Activated CD4-positive, alpha-beta memory T cell treated with anti-CD3 and anti-CD28 coated beads, Interleukin-2, amount 10 ng/mL, durations not matched to agents 7 days and 5 days (primary cell): ENCODE data around the gene NBR1. TPM values are rescaled to one million over a fixed set of nuclear protein-coding genes. Genes with fewer than 3 reads are reported as not detected.
"Not testable (repeated sequence)": the region's sequence is repeated elsewhere in the genome, so short reads cannot be mapped to it uniquely, and the experiment has no call there.

Experiments
- CTCF ChIA-PET: fragments of 350-600 bp; sonication (Branson Sonifier 250); formaldehyde crosslinking; loops from one replicate; lab custom pipeline; 2021; ENCODE audit warnings: antibody characterized with exemption, inconsistent platforms; lab: Charles Lee
- POLR2A ChIA-PET: fragments of 350-600 bp; sonication (Branson Sonifier 250); formaldehyde crosslinking; loops from one replicate; lab custom pipeline; 2021; ENCODE audit warnings: antibody characterized with exemption; lab: Charles Lee
- DNase-seq: peaks from one replicate; pipeline ENCODE4 v3.0.0-alpha.2; 2020
- H3K27ac Mint-ChIP-seq: one replicate; pipeline ENCODE4 v1.8.0; 2021; ENCODE audit warnings: mild to moderate bottlenecking, mixed read lengths
- H3K27me3 Mint-ChIP-seq: one replicate; pipeline ENCODE4 v1.8.0; 2021; ENCODE audit warnings: mixed read lengths
- H3K36me3 Mint-ChIP-seq: one replicate; pipeline ENCODE4 v1.8.0; 2021; ENCODE audit warnings: low read depth, mixed read lengths
- H3K4me1 Mint-ChIP-seq: one replicate; pipeline ENCODE4 v1.8.0; 2021; ENCODE audit warnings: mixed read lengths
- H3K4me3 Mint-ChIP-seq: one replicate; pipeline ENCODE4 v1.8.0; 2021; ENCODE audit warnings: mild to moderate bottlenecking, mixed read lengths
- H3K9me3 Mint-ChIP-seq: one replicate; pipeline ENCODE4 v1.8.0; 2021; ENCODE audit warnings: mixed read lengths
- total RNA-seq, 2 experiments: library from RNA; stranded (reverse); gene quantifications; one replicate each; pipeline ENCODE4 v1.2.3, GENCODE V29; 2021

The NBR1 gene
- total RNA-seq, 2 experiments from 2014 or later: 68.1 to 69.8 TPM

DNA sequence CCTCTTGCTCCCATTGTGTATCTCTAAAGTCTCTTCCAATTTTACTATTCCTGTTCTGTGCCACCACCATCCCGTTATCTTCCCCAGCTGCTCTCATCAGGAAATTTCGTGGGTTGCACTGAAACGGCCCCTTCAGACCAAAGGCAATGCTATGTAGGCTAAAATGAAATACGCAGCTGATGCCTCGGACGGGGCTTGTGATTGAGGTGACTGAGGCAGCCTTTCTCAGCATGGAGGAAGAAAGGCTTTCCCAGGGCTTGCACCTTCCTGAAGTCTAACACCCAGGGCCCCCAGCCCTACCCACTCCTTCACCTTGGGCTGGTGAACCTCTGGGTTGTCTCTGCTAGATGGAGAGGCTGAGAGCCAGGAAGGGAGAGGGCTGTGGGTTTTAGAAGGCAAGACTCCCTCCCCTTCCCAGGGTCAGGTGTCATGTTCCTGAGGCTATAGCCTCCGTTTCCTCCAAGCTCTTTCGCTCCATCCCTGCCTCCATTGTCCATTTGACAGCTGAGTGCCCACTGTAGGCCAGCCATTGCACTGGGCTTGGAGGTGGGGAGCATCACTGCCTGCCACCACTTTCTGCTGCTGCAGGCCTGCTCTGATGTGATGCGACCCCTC is 49.6 kb downstream of the NBR1 start:
- Mint-ChIP-seq H3K9me3 (no peaks in the 10 kb centered on the region), H3K27me3 (no peaks in the 10 kb centered on the region), H3K27ac (no peak overlapping the region), H3K36me3 (peaks cover 35% of the 10 kb centered on the region), H3K4me1 (peaks cover 9% of the 10 kb centered on the region), H3K4me3 (no peak overlapping the region)
- CTCF ChIA-PET: interaction anchor here (0.6 kb wide), 2 partner anchors 19 to 22 kb away, joined by 3 read pairs; no protein-coding TSS in a partner anchor
- DNase-seq: no peak
- POLR2A ChIA-PET: interaction anchor here (8.8 kb wide), 1 partner anchor 95 kb away, joined by 74 read pairs; no protein-coding TSS in a partner anchor

DNA sequence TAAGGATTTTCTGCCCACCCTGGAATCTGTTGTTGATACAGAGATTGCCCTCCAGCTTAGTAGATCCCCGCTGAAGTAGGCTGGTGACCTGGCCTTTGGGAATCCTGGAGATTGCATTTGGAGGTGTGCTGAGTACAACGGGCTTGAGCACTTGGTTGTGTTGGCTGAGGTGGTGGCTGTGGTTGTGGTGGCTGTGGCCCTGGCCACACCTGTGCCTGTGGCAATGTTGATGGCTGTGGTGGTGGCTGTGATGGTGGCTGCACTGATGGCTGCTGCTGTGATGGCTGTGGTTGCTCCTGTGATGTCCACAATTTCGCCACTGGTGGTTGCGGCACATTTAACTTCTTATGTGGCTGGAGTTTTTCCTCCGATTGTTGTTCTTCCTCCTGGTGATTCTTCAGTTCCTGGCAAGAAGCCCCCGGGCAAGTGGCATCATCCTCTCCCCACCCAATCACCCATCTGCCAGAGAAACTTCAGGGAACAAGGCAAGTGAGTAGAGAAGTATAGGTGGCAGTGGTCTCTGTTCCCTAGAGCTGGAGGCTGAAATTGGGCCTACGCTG is 53.2 kb downstream of the NBR1 start:
- ChIA-PET CTCF (no interaction called here), POLR2A (interaction anchor here (1.1 kb wide), 1 partner anchor 91 kb away, joined by 6 read pairs; no protein-coding TSS in a partner anchor)
- no peak for DNase-seq
- Mint-ChIP-seq H3K4me3 (no peak overlapping the region), H3K27ac (no peak overlapping the region), H3K9me3 (no peaks in the 10 kb centered on the region), H3K36me3 (peaks cover 10% of the 10 kb centered on the region), H3K4me1 (peaks cover 3% of the 10 kb centered on the region), H3K27me3 (no peaks in the 10 kb centered on the region)

DNA sequence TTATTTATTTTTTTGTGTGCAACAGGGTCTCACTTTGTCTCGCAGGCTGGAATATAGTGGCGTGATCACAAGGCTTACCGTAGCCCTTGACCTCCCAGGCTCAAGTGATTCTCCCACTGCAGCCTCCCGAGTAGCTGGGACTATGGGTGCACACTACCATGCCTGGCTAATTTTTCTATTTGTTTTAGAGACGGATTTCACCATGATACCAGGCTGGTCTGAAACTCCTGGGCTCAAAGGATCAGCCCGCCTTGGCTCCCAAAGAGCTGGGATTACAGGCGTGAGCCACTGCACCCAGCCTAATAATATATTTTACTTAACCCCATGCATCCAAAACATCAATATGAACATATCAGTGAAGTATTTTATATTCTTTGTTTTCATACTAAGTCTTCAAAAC is 55.4 kb downstream of the NBR1 start:
- no peak overlapping the region for H3K27ac Mint-ChIP-seq
- DNase-seq: no peak
- peaks cover 3% of the 10 kb centered on the region for H3K4me1 Mint-ChIP-seq
- ChIA-PET POLR2A (interaction anchor here (1.2 to 1.9 kb wide), 3 partner anchors 13 to 89 kb away, joined by 3 to 10 read pairs (median 3); partner anchors contain the start of gene TMEM106A), CTCF (no interaction called here)
- H3K4me3 Mint-ChIP-seq: no peak overlapping the region
- H3K36me3 Mint-ChIP-seq: peaks cover 10% of the 10 kb centered on the region
- no peaks in the 10 kb centered on the region for H3K27me3 Mint-ChIP-seq
- no peaks in the 10 kb centered on the region for H3K9me3 Mint-ChIP-seq

DNA sequence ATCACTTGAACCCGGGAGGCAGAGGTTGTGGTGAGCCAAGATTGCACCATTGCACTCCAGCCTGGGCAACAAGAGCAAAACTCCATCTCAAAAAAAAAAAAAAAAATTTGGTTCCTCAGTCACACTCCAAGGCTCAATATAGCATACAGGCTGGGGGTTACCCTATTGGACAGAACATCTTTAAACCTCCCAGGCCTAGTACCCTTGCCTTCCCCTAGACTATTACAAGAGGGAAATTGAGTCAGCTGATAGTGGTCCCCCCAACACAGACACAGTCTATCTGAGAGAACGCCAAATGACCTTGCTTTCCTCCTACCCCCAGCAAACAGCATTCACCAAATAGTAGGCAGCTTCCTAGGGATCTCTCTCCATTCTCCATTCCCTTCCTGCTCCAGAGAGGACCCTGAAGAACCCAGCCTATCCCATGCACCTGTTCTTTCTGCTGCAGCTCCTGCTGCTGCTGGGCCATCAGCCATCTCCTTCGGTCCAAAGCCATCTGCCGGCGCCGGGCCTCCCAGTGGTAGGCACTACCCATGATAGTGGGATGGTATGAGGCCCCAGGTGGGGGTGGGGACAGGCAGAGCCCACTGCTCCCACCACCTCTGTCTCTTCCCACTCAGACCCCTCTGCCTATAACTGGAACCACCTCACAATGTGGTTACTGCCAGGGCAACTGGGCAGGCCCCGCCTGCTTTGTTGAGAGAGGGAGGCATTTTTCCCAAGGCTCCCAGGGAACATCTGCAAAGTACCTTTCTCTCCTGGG is 57.2 kb downstream of the NBR1 start, which contains the start of gene CCDC200:
Gene CCDC200 (minus strand): TSS at position 604 of the 763 bp plus-strand sequence. CDS start 69 bp downstream, at position 535.
- H3K36me3 Mint-ChIP-seq, H3K27me3 Mint-ChIP-seq, DNase-seq, H3K4me1 Mint-ChIP-seq, POLR2A ChIA-PET, CTCF ChIA-PET, H3K9me3 Mint-ChIP-seq, H3K27ac Mint-ChIP-seq, H3K4me3 Mint-ChIP-seq: not testable (repeated sequence)

DNA sequence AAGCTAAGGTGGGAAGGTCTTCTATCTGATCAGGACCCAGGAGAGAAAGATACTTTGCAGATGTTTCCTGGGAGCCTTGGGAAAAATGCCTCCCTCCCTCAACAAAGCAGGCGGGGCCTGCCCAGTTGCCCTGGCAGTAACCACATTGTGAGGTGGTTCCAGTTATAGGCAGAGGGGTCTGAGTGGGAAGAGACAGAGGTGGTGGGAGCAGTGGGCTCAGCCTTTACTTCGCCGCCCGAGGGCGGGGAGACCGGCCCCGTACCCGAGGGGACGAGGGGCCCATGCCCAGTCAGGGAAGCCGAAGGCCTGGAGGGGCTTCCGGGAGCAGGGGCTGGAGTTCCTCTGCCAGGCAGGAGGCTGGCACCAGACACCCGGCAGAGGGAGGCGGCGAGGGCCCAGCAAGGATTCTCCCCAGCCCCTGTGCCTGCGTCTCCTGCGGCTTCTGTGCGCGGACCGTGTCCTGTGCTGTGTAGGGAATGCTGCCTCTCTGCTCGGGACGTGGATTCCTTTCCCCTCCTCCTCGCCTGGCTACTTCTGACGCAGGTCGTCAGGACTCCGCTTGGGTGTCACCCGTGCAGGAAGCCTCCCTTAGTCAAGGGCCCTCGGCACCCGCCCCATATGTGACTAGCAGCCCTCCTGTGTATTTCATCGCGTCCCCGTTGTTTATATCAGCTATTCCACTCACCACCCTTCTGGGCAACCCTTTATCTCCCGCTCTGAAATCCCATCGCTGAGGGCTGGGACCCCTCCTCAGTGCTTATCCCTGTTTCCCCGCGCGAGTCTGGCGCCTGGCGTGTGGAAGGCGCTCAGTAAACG is 60.4 kb downstream of the NBR1 start:
- CTCF ChIA-PET: not testable (repeated sequence)

DNA sequence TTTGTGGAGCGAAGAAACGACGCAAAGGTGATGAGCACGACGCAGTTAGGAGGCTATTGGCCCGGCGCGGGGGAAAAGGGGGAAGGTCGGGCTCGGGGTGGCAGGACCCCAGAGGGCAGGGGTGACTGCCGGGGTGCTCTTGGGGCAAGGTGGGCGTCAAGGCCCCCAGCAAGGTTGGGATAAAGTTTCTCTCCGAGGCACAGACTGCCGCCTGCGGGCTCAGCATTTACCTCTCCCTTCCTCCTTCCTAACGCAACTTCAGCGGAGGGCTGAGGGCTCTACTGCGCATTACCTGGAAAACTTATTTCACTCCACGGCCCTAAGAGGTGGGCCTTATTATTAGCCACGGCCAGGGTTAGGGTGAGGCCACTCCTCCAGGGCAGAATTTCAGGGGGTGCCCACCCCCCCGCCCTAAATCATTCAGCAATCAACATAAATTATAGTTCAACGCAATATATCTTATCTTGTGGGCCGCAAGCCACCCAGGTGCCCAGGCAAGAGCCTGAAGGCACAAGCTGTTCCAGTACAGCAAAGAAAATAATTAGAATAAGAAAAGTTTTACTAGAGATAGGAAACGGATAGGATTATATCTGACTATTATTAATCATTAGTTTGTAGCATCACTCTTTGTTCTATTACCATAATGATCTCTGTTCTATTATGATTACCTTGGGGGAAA is 61.1 kb downstream of the NBR1 start:
- H3K27me3 Mint-ChIP-seq, CTCF ChIA-PET, H3K27ac Mint-ChIP-seq, H3K36me3 Mint-ChIP-seq, POLR2A ChIA-PET, H3K9me3 Mint-ChIP-seq, H3K4me1 Mint-ChIP-seq: not testable (repeated sequence)
- peak overlapping the region; percentile 6 for H3K4me3 Mint-ChIP-seq
- DNase-seq: peak; percentile 53

More for the DNA sequence above, 60.4 kb downstream of the NBR1 start:
- H3K4me3 Mint-ChIP-seq, DNase-seq, H3K27ac Mint-ChIP-seq, H3K4me1 Mint-ChIP-seq, H3K9me3 Mint-ChIP-seq, H3K27me3 Mint-ChIP-seq, POLR2A ChIA-PET, H3K36me3 Mint-ChIP-seq: not testable (repeated sequence)

DNA sequence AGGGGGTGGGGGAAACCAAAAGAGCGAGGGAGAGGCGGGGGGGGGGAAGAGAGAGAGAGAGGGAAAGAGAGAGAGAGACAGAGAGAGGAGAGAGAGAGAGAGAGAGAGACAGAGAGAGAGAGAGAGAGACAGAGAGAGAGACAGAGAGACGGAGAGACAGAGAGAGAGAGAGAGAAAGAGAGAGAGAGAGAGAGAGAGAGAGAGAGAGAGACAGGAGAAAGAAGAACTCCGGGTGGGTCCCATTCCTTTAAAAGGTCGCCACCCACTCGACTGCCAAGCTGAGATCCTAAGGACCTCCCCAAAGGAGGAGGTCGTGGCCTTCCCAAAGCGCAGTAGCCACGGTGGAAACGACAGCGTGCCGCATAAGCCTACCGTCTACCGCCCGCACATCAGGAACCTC is 62.2 kb downstream of the NBR1 start:
- H3K27me3 Mint-ChIP-seq, H3K27ac Mint-ChIP-seq, H3K9me3 Mint-ChIP-seq, H3K4me3 Mint-ChIP-seq, POLR2A ChIA-PET, DNase-seq, CTCF ChIA-PET, H3K4me1 Mint-ChIP-seq, H3K36me3 Mint-ChIP-seq: not testable (repeated sequence)

DNA sequence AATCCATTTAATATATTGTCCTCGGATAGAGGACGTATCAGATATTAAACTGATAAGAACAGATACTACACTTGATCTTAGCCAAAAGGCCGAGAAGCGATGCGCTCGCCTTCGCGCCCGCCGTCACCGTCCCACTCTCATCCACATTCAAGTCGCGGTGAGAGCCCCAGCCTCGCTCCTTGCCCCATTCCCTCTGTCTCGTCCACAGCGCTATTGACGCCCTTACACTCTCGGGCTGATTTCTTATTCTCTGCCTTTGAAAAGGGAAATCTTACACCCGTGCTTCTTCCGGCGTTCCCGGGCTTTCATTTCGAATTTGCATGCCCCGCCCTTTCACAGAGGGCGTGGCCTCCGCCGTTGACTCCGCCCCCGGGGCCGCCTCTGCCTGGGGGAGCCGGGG is 62.9 kb downstream of the NBR1 start, which contains the start of gene RNU2-1:
Gene RNU2-1 (minus strand): TSS at position 101 of the 400 bp plus-strand sequence.
- H3K27me3 Mint-ChIP-seq, POLR2A ChIA-PET, H3K4me1 Mint-ChIP-seq, H3K4me3 Mint-ChIP-seq, H3K27ac Mint-ChIP-seq, DNase-seq, CTCF ChIA-PET, H3K36me3 Mint-ChIP-seq, H3K9me3 Mint-ChIP-seq: not testable (repeated sequence)

DNA sequence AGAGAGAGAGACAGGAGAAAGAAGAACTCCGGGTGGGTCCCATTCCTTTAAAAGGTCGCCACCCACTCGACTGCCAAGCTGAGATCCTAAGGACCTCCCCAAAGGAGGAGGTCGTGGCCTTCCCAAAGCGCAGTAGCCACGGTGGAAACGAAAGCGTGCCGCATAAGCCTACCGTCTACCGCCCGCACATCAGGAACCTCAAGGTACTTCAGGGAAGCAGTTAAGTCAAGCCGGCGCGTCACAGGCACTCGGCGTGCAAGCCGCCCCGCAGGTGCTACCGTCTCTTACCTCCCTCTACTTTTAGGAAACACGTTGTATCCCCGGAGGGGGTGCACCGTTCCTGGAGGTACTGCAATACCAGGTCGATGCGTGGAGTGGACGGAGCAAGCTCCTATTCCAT is 68.6 kb downstream of the NBR1 start:
- H3K4me3 Mint-ChIP-seq, H3K4me1 Mint-ChIP-seq, POLR2A ChIA-PET, H3K27ac Mint-ChIP-seq, H3K27me3 Mint-ChIP-seq, CTCF ChIA-PET, H3K36me3 Mint-ChIP-seq, H3K9me3 Mint-ChIP-seq, DNase-seq: not testable (repeated sequence)

DNA sequence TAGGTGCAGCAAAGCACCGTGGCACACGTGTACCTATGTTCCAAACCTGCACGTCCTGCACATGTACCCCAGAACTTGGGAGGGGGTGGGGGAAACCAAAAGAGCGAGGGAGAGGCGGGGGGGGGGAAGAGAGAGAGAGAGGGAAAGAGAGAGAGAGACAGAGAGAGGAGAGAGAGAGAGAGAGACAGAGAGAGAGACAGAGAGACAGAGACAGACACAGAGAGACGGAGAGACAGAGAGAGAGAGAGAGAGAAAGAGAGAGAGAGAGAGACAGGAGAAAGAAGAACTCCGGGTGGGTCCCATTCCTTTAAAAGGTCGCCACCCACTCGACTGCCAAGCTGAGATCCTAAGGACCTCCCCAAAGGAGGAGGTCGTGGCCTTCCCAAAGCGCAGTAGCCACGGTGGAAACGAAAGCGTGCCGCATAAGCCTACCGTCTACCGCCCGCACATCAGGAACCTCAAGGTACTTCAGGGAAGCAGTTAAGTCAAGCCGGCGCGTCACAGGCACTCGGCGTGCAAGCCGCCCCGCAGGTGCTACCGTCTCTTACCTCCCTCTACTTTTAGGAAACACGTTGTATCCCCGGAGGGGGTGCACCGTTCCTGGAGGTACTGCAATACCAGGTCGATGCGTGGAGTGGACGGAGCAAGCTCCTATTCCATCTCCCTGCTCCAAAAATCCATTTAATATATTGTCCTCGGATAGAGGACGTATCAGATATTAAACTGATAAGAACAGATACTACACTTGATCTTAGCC is 69.8 kb downstream of the NBR1 start:
- H3K27ac Mint-ChIP-seq, H3K27me3 Mint-ChIP-seq, H3K4me1 Mint-ChIP-seq, DNase-seq, H3K9me3 Mint-ChIP-seq, H3K36me3 Mint-ChIP-seq, POLR2A ChIA-PET, H3K4me3 Mint-ChIP-seq, CTCF ChIA-PET: not testable (repeated sequence)

DNA sequence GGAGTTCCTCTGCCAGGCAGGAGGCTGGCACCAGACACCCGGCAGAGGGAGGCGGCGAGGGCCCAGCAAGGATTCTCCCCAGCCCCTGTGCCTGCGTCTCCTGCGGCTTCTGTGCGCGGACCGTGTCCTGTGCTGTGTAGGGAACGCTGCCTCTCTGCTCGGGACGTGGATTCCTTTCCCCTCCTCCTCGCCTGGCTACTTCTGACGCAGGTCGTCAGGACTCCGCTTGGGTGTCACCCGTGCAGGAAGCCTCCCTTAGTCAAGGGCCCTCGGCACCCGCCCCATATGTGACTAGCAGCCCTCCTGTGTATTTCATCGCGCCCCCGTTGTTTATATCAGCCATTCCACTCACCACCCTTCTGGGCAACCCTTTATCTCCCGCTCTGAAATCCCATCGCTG is 75.4 kb downstream of the NBR1 start:
- not testable (repeated sequence) for H3K9me3 Mint-ChIP-seq, DNase-seq

More for the DNA sequence above, 75.4 kb downstream of the NBR1 start:
- H3K27ac Mint-ChIP-seq, POLR2A ChIA-PET, H3K36me3 Mint-ChIP-seq, H3K27me3 Mint-ChIP-seq, H3K4me1 Mint-ChIP-seq, H3K4me3 Mint-ChIP-seq, CTCF ChIA-PET: not testable (repeated sequence)
